ENCODE data around the gene LRRC8C.

- TF ChIP-seq EZH2 (IDR thresholded peaks at IDR 0.05), result no peak
- TF ChIP-seq CTCF (IDR thresholded peaks at IDR 0.05 in 2 of 3, conservative IDR thresholded peaks at IDR 0.05 in 1 of 3; ENCODE audit: borderline replicate concordance in 1 of 3, insufficient read depth in 1 of 3, low read depth in 2 of 3, low read length in 2 of 3), result no peak
- TF ChIP-seq ELF1 (IDR thresholded peaks at IDR 0.05; ENCODE audit: borderline replicate concordance, low read depth), result no peak
- no peak for TF ChIP-seq RAD21 (IDR thresholded peaks at IDR 0.05; ENCODE audit: low read depth)
- no peak for TF ChIP-seq FOSL1 (IDR thresholded peaks at IDR 0.05; ENCODE audit: low read depth)
- no peak for TF ChIP-seq EZH2phosphoT487 (IDR thresholded peaks at IDR 0.05; ENCODE audit: borderline replicate concordance)
- TF ChIP-seq ZNF274 (IDR thresholded peaks at IDR 0.05; ENCODE audit: low read depth, low read length), result no peak
- no peak for TF ChIP-seq ZBTB33 (IDR thresholded peaks at IDR 0.05; ENCODE audit: extremely low read depth, insufficient replicate concordance, low read length)
- TF ChIP-seq, protein P1, sequence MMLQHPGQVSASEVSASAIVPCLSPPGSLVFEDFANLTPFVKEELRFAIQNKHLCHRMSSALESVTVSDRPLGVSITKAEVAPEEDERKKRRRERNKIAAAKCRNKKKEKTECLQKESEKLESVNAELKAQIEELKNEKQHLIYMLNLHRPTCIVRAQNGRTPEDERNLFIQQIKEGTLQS (IDR thresholded peaks at IDR 0.05), result no peak
- no peak for TF ChIP-seq POLR2A (IDR thresholded peaks at IDR 0.05; ENCODE audit: borderline replicate concordance, extremely low read depth, insufficient read depth, insufficient read length)
- TF ChIP-seq SRF (IDR thresholded peaks at IDR 0.05; ENCODE audit: low read depth), result no peak
Observed at GRCh38 chr1:89734442-89734841, 101.5 kb downstream of the LRRC8C start.

Measured in HCT116 (cell line).